HG03439 (cell line): Measurements from ENCODE around the gene ATP2C2.
"Not testable (repeated sequence)": the region's sequence is repeated elsewhere in the genome, so short reads cannot be mapped to it uniquely, and the experiment has no call there.

Source experiments
- ATAC-seq: cut with Tn5 transposase; IDR thresholded peaks from one replicate; pipeline ENCODE4 v1.9.1; 2021; ENCODE audit warnings: mild to moderate bottlenecking, moderate library complexity; ENCODE audit not compliant: unreplicated experiment

The ATP2C2 gene

DNA sequence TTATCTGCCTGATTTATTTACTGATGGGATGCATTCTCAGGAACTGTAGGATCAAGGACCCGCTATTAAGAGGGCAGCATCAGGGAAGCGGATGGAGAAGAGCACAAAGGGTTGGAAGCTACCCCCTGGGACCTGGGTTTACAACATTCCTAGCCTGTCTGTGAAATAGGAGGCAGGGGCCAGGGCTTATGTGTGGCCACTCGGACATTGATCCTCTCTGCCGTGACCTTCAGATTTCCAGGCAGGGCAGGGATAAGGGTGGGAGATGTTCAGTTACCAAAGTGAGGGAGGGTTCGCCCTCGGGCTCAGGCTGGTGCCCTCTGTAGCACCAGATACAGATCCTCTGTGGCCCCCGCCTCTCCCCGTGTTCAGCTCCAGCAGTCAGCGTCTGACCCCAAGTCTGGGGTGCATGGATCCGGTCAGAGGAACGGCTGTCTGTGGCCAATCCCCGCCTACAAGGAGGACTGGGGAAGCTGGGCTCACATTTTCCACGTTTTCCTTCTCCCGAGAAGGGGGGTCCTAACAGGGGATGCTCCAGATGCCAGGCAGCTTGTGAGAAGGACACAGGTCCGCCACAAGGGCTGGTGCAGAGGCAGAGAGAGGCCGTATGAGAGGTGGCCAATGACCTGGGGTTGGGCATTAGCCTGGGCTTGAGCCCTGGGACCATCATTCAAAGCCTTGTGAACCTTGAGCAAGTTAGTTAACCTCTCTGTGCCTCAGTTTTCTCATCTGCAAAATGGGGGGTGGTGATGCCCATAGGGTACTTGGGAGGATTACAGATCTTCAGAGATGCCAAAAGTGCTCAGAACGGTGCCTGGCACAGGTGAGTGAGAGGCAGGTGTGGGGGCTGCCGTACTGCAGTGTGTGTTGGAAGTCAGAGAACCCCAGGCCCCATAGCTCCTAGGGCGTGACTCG, 48.3 kb downstream of the ATP2C2 start:
- no peak for ATAC-seq

- no peak for ATAC-seq
Measured at GRCh38 chr16:84418056-84418849, 49.9 kb downstream of the ATP2C2 start.

DNA sequence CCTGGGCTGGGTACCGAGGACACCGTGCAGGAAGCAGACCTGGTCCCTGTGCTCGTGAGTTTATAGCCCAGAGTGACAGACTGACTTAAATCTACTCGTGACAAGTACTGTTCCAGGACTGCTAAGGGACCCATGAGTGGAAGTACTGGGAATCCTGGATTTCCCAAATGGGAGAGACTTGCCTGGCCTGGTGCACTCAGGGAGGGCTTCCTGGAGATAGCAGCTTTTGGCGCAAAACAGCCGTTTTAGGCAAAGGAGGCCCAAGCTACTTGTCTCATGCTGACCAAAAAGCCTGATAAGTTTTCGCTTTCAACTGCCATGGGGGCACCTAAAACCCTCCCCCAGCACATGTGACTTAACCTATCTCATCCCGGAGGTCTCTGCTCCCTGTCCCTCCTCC, 51.4 kb downstream of the ATP2C2 start:
- no peak for ATAC-seq

- ATAC-seq = not testable (repeated sequence)
Measured at GRCh38 chr16:84420556-84420955, 52.2 kb downstream of the ATP2C2 start.

DNA sequence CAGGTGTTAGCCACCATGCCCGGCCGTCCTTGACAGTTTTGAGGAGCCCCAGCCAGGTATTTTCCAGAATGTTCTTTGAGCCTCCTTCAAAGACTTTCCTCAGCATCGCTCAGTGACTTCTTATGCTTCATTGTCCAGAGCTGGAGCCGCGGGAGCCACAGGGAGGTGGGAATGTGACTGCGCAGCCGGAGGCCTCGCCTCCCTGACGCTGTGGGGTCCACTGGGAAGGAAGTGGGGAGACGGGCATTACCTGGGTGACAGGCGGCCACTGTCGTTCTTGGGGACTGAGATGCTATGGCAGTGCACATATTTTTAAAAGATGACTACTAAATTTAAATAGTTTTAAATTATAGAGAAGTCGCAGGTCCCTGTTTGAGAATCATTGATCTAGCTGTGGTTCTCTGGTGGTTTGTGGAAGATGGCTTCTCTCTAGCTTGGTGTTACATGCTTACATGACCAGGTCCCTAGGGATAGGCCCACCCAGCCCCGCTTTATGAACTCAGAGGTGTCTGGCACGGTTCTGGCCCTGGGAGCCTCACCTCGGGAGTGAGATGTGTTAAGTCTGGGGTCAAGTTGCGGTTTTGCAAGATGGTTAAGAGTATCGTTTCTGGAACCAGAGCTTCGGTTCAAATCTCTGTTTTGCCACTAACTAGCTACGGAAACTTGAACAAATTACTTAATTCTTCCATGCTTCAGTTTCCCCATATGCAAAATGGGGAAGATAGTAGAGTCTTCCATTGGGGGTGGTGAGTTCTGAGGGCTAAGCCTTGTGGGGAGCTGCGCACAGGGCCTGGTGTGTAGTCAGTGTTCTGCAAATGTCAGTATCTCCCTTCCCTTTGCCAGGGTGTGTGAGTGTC, 53.0 kb downstream of the ATP2C2 start:
- ATAC-seq = no peak

DNA sequence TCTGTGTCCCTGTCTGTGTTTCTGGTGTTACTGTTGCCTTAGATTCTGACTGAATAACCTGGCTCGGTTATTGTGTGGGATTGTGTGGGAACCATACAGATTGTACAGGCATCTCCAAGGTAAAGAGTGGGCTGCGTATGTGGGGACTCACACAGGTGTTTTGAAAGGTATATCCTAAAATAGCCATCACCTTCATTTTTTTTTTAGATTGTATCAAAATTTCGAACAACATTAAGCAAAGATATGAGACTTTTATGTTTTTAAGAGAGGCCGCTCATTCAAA, 53.5 kb downstream of the ATP2C2 start:
- ATAC-seq = no peak

- ATAC-seq = no peak
Measured at GRCh38 chr16:84423416-84423837, 55.1 kb downstream of the ATP2C2 start.

- no peak for ATAC-seq
Measured at GRCh38 chr16:84425696-84426095, 57.4 kb downstream of the ATP2C2 start.

- no peak for ATAC-seq
Measured at GRCh38 chr16:84426804-84427203, 58.5 kb downstream of the ATP2C2 start.

GRCh38 chr16:84427553-84427952, 59.2 kb downstream of the ATP2C2 start:
- no peak for ATAC-seq

DNA sequence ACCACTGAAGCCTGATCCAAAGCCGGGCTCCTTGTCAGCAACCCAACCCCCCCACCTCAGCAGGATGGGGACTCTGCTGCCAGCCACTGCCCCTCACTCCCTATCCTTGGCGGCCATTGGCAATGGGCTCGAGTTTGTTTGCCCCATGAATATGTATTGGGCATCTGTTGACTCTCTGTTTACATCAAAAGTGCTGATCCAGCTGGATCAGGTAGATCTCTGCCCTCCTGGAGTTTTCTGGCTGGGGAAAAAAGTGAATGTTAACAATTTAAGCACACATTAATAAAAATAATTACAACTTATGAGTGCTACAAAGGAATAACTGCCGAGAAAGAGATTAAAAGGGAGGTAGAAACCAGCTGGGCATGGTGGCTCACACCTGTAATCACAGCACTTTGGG, 62.5 kb downstream of the ATP2C2 start:
- no peak for ATAC-seq

DNA sequence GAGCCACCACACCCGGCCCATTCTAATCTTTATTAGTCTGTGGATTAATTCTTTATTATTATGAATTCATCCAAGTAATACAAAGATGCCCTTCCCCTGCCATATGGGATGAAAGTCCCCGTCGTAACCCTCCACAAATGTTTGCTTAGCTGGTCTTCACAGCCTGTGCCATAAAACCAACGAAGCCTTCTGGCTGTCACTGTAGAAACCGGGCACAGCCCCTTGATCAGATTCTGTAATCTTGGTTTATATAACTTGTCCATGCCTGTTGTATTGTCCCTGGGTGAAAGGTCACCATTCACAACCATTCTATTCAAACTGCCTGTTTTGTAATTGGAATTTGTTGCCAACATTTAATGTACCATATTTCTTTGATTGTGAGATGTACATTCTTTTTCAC, 66.5 kb downstream of the ATP2C2 start:
- no peak for ATAC-seq

- ATAC-seq = no peak
Measured at GRCh38 chr16:84436196-84436595, 67.9 kb downstream of the ATP2C2 start.

- ATAC-seq = no peak
Measured at GRCh38 chr16:84438971-84439696, 70.8 kb downstream of the ATP2C2 start.

GRCh38 chr16:84442416-84443145, 74.2 kb downstream of the ATP2C2 start:
- ATAC-seq = no peak

DNA sequence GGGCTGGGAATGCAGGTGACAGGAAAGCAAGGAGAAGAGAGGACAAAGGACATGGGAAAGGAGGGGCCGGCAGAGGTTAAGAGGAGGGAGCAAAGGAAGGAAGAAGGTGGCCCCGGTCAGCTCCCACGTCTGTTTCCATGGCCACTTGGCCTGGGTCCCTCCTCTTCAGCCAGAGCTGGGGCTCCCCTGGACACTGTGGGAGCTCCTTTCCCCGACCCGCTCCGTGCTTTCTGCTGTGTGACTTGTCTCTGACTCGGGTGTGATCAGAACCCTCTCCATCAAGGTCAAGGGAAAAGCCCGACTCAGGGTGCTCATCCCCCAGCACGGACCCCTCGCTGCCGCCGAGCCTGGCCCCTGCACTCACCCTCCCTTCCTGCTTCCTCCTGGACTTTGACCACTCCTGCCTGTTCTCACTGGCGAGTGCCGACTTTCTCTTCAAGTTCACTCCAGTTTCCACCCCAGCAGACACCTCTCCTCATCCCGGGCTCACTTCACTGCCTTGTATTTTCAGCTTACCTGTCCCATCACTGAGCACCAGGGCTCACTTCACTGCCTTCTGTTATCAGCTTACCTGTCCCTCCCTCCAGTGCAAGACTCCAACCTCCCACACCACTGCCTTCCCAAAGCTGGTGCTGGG, 74.9 kb downstream of the ATP2C2 start:
- ATAC-seq = no peak

DNA sequence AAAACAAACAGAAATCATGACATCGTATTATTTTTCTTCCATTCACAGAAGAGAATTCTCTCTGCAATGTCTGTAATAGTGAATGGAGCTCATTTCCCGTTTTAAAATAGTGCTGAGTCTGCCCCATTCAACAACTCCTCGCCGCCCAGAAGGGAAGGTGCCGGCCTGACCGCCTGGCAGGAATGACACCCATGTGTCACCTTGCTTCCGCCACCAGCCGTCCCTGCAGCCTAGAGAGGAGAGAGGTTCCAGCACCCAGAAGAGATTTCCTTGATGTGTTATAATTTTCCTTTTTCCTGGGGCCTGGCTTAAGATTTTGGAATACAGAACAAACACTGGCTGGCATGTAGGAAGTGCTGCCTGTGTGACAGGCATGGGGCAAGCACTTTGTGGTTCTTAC, 76.1 kb downstream of the ATP2C2 start:
- ATAC-seq = no peak

GRCh38 chr16:84446084-84446483, 77.7 kb downstream of the ATP2C2 start:
- ATAC-seq = no peak

DNA sequence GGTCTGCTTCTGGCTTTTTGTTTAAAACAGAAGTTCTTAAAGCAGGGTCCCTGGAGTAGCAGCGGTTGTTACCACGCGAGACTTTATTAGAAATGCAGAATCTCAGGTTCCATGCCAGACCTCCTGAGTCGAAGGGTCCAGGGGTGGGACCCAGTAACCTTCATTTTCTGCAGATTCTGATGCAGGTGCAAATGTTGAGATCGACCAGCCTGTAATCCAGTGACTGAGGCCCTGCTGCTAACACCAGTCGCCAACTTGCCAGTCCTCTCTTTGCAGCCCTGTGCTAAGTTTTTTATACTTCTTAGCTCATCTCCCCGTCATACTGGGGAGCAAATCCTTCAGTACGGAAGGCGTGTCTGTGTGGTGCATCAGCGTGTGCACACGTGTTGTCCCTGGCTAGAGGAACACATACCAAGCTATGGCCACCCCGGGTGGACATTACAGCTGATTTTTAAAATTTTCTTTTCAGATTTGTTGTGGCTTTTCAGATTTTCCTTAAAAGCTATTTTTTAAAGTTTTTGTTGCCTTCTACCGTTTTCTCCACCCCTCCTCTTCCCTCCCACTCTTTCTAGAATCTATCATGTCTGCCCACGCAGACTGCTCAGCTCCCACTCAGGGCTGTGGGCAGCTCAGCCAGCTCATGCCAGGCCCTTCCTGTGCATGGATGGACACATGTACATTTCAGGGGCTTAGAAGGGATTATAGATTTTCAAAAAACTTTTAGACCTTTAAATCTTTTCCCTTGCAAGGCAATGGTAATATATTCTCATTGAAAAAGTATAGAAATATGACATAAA, 78.5 kb downstream of the ATP2C2 start:
- ATAC-seq = no peak
